ENCODE measurements around the gene HSPB8. TPM values are rescaled to one million over a fixed set of nuclear protein-coding genes. Genes with fewer than 3 reads are reported as not detected.

Gene HSPB8
- polyA plus RNA-seq, 1 donor (not counting 4 experiments of a cell fraction or from before 2014, with no cell fraction given) = 3.0 TPM

GRCh38 chr12:119145367-119145766 lies 33.4 kb upstream of the HSPB8 start:
- FAIRE-seq (no peak), DNase-seq (ENCODE audit: low read depth, low spot score) (no peak)
- Histone ChIP-seq H3K9me3 (ENCODE audit: control insufficient read depth, low read depth, low read length) (peaks cover 2% of the 10 kb centered on the region), H3K4me2 (ENCODE audit: control insufficient read depth, extremely low read depth, insufficient read depth, low read depth, low read length) (no peak overlapping the region), H3K9ac (ENCODE audit: control insufficient read depth, extremely low read depth, insufficient read depth, low read length) (no peak overlapping the region), H3K9me1 (ENCODE audit: control insufficient read depth, extremely low read depth, insufficient read depth, low read length) (no peaks in the 10 kb centered on the region), H2AFZ (ENCODE audit: control insufficient read depth, low read length) (no peak overlapping the region), H3K27ac (ENCODE audit: control insufficient read depth, insufficient read depth, low read length) (no peak overlapping the region), H3K4me3 (ENCODE audit: control insufficient read depth in 2 of 3, extremely low read depth in 1 of 3, insufficient read depth in 2 of 3, low read depth in 1 of 3, low read length in 3 of 3) (no peak overlapping the region), H3K4me1 (ENCODE audit: control insufficient read depth, extremely low read depth, insufficient read depth, low read length) (no peaks in the 10 kb centered on the region), H3K79me2 (ENCODE audit: control insufficient read depth, insufficient read depth, low read length) (no peaks in the 10 kb centered on the region), H4K20me1 (ENCODE audit: control insufficient read depth, extremely low read depth, insufficient read depth, low read length) (no peaks in the 10 kb centered on the region), H3K36me3 (ENCODE audit: control insufficient read depth in 2 of 2, extremely low read depth in 1 of 2, insufficient read depth in 2 of 2, low read length in 2 of 2) (no peaks in the 10 kb centered on the region), H3K27me3 (ENCODE audit: control insufficient read depth, extremely low read depth, insufficient read depth, low read length) (no peaks in the 10 kb centered on the region)
- dilution Hi-C loops (cut with MboI; ENCODE audit: extremely low pct_ligation_motif_present, low sequenced_read_pairs) = no loop called here
- TF ChIP-seq, protein P1, sequence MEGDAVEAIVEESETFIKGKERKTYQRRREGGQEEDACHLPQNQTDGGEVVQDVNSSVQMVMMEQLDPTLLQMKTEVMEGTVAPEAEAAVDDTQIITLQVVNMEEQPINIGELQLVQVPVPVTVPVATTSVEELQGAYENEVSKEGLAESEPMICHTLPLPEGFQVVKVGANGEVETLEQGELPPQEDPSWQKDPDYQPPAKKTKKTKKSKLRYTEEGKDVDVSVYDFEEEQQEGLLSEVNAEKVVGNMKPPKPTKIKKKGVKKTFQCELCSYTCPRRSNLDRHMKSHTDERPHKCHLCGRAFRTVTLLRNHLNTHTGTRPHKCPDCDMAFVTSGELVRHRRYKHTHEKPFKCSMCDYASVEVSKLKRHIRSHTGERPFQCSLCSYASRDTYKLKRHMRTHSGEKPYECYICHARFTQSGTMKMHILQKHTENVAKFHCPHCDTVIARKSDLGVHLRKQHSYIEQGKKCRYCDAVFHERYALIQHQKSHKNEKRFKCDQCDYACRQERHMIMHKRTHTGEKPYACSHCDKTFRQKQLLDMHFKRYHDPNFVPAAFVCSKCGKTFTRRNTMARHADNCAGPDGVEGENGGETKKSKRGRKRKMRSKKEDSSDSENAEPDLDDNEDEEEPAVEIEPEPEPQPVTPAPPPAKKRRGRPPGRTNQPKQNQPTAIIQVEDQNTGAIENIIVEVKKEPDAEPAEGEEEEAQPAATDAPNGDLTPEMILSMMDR (optimal IDR thresholded peaks at IDR 0.05 in 1 of 3, IDR thresholded peaks at IDR 0.05 in 1 of 3, conservative IDR thresholded peaks at IDR 0.05 in 1 of 3; ENCODE audit: extremely low read depth in 1 of 3, insufficient read depth in 2 of 3, low read length in 3 of 3) = no peak
- TF ChIP-seq EZH2 (IDR thresholded peaks at IDR 0.05; ENCODE audit: low read length) = no peak

GRCh38 chr12:119147847-119148448 lies 30.8 kb upstream of the HSPB8 start:
- H3K9me1 ChIP-seq (ENCODE audit: control insufficient read depth, extremely low read depth, insufficient read depth, low read length) = no peaks in the 10 kb centered on the region
- H3K4me2 ChIP-seq (ENCODE audit: control insufficient read depth, extremely low read depth, insufficient read depth, low read depth, low read length) = no peak overlapping the region
- DNase-seq (ENCODE audit: low read depth, low spot score) = no peak
- no peaks in the 10 kb centered on the region for H3K27me3 ChIP-seq (ENCODE audit: control insufficient read depth, extremely low read depth, insufficient read depth, low read length)
- H3K9ac ChIP-seq (ENCODE audit: control insufficient read depth, extremely low read depth, insufficient read depth, low read length) = no peak overlapping the region
- dilution Hi-C loops (cut with MboI; ENCODE audit: extremely low pct_ligation_motif_present, low sequenced_read_pairs) = no loop called here
- H2AFZ ChIP-seq (ENCODE audit: control insufficient read depth, low read length) = no peak overlapping the region
- no peaks in the 10 kb centered on the region for H3K4me1 ChIP-seq (ENCODE audit: control insufficient read depth, extremely low read depth, insufficient read depth, low read length)
- no peak overlapping the region for H3K4me3 ChIP-seq (ENCODE audit: control insufficient read depth in 2 of 3, extremely low read depth in 1 of 3, insufficient read depth in 2 of 3, low read depth in 1 of 3, low read length in 3 of 3)
- TF ChIP-seq, protein P1 (optimal IDR thresholded peaks at IDR 0.05 in 1 of 3, IDR thresholded peaks at IDR 0.05 in 1 of 3, conservative IDR thresholded peaks at IDR 0.05 in 1 of 3; ENCODE audit: extremely low read depth in 1 of 3, insufficient read depth in 2 of 3, low read length in 3 of 3) = no peak
- TF ChIP-seq EZH2 (IDR thresholded peaks at IDR 0.05; ENCODE audit: low read length) = no peak
- H3K79me2 ChIP-seq (ENCODE audit: control insufficient read depth, insufficient read depth, low read length) = no peaks in the 10 kb centered on the region
- peaks cover 2% of the 10 kb centered on the region for H3K9me3 ChIP-seq (ENCODE audit: control insufficient read depth, low read depth, low read length)
- FAIRE-seq = no peak
- no peak overlapping the region for H3K27ac ChIP-seq (ENCODE audit: control insufficient read depth, insufficient read depth, low read length)
- no peaks in the 10 kb centered on the region for H4K20me1 ChIP-seq (ENCODE audit: control insufficient read depth, extremely low read depth, insufficient read depth, low read length)
- no peaks in the 10 kb centered on the region for H3K36me3 ChIP-seq (ENCODE audit: control insufficient read depth in 2 of 2, extremely low read depth in 1 of 2, insufficient read depth in 2 of 2, low read length in 2 of 2)

Data from keratinocyte (primary cell).